Liver (tissue), 3 donors: ENCODE measurements around the gene OMA1.

Experiments used
- FOXA2 ChIP-seq: IDR thresholded peaks from 2 replicates; pipeline ENCODE4 v1.6.1; 2016; ENCODE audit warnings: antibody characterized with exemption
- HNF4A ChIP-seq, 2 donors: conservative IDR thresholded peaks; 2 replicates each; pipeline ENCODE4 v1.6.1; 2016; ENCODE audit warnings: antibody characterized with exemption in 2 of 2, mild to moderate bottlenecking in 2 of 2
- JUND ChIP-seq, 2 donors: IDR thresholded peaks; 2 replicates each; pipeline ENCODE4 v1.6.1; 2016; ENCODE audit warnings: antibody characterized with exemption in 2 of 2
- RAD21 ChIP-seq, 2 donors: IDR thresholded peaks; 2 replicates each; pipeline ENCODE4 v1.6.1; 2016; ENCODE audit warnings: antibody characterized with exemption in 2 of 2, mild to moderate bottlenecking in 2 of 2
- SP1 ChIP-seq: IDR thresholded peaks from 2 replicates; pipeline ENCODE4 v1.6.1; 2018; ENCODE audit warnings: antibody characterized with exemption, mild to moderate bottlenecking
- TAF1 ChIP-seq: conservative IDR thresholded peaks from 2 replicates; pipeline ENCODE4 v1.6.1; 2016; ENCODE audit warnings: antibody characterized with exemption, mild to moderate bottlenecking
- TF ChIP-seq, protein P1 (sequence below): fragments of 150-350 bp; IDR thresholded peaks from 2 replicates; pipeline ENCODE4 v1.5.1; 2017; ENCODE audit warnings: improper control_type of control experiment, low read depth, low read length; ENCODE audit not compliant: missing input control
- TF ChIP-seq, protein P2 (sequence below): IDR thresholded peaks from 2 replicates; pipeline ENCODE4 v1.6.1; 2016; ENCODE audit warnings: antibody characterized with exemption, mild to moderate bottlenecking
- TF ChIP-seq, protein P3 (sequence below): IDR thresholded peaks from 2 replicates; pipeline ENCODE4 v1.6.1; 2016; ENCODE audit warnings: antibody characterized with exemption
- donor health status: healthy.
- donor health status: healthy.

DNA sequence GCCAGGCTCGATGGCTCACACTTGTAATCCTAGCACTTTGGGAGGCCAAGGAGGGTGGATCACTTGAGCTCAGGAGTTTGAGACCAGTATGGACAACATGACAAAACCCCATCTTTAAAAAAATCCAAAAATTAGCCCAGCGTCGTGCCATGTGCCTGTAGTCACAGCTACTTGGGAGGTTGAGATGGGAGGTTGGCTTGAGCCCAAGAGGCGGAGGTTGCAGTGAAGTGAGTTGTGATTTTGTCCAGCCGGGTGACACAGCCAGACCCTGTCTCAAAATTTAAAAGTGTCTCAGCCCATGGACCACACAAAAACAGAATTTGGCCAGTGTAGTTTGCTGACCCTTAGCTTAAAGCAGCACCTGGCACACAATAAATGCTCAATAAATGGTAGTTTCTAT lies 41.9 kb upstream of the OMA1 start:
- TF ChIP-seq, protein P1, sequence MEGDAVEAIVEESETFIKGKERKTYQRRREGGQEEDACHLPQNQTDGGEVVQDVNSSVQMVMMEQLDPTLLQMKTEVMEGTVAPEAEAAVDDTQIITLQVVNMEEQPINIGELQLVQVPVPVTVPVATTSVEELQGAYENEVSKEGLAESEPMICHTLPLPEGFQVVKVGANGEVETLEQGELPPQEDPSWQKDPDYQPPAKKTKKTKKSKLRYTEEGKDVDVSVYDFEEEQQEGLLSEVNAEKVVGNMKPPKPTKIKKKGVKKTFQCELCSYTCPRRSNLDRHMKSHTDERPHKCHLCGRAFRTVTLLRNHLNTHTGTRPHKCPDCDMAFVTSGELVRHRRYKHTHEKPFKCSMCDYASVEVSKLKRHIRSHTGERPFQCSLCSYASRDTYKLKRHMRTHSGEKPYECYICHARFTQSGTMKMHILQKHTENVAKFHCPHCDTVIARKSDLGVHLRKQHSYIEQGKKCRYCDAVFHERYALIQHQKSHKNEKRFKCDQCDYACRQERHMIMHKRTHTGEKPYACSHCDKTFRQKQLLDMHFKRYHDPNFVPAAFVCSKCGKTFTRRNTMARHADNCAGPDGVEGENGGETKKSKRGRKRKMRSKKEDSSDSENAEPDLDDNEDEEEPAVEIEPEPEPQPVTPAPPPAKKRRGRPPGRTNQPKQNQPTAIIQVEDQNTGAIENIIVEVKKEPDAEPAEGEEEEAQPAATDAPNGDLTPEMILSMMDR, result no peak
- TF ChIP-seq HNF4A (conservative IDR thresholded peaks at IDR 0.05), result no peak
- TF ChIP-seq, protein P2, sequence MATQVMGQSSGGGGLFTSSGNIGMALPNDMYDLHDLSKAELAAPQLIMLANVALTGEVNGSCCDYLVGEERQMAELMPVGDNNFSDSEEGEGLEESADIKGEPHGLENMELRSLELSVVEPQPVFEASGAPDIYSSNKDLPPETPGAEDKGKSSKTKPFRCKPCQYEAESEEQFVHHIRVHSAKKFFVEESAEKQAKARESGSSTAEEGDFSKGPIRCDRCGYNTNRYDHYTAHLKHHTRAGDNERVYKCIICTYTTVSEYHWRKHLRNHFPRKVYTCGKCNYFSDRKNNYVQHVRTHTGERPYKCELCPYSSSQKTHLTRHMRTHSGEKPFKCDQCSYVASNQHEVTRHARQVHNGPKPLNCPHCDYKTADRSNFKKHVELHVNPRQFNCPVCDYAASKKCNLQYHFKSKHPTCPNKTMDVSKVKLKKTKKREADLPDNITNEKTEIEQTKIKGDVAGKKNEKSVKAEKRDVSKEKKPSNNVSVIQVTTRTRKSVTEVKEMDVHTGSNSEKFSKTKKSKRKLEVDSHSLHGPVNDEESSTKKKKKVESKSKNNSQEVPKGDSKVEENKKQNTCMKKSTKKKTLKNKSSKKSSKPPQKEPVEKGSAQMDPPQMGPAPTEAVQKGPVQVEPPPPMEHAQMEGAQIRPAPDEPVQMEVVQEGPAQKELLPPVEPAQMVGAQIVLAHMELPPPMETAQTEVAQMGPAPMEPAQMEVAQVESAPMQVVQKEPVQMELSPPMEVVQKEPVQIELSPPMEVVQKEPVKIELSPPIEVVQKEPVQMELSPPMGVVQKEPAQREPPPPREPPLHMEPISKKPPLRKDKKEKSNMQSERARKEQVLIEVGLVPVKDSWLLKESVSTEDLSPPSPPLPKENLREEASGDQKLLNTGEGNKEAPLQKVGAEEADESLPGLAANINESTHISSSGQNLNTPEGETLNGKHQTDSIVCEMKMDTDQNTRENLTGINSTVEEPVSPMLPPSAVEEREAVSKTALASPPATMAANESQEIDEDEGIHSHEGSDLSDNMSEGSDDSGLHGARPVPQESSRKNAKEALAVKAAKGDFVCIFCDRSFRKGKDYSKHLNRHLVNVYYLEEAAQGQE, result no peak
- TF ChIP-seq RAD21 (IDR thresholded peaks at IDR 0.05), result no peak
- no peak for TF ChIP-seq TAF1
- no peak for TF ChIP-seq SP1
- no peak for TF ChIP-seq JUND (IDR thresholded peaks at IDR 0.05)
- TF ChIP-seq, protein P3, sequence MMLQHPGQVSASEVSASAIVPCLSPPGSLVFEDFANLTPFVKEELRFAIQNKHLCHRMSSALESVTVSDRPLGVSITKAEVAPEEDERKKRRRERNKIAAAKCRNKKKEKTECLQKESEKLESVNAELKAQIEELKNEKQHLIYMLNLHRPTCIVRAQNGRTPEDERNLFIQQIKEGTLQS, result no peak
- TF ChIP-seq FOXA2, result no peak
